Large intestine (tissue), 3 donors: ENCODE data around the gene ACER2. TPM values are rescaled to one million over a fixed set of nuclear protein-coding genes. Genes with fewer than 3 reads are reported as not detected.
"Not testable (repeated sequence)": the region's sequence is repeated elsewhere in the genome, so short reads cannot be mapped to it uniquely, and the experiment has no call there.

ENCODE experiments used
- DNase-seq, 2 donors: peaks; one replicate each; pipeline versions ENCODE4 v3.0.0 to v3.0.0-alpha.2; 2013
- H3K27ac ChIP-seq: one replicate; pipeline ENCODE4 v1.5.1; 2013; ENCODE audit warnings: low read length
- H3K27me3 ChIP-seq: 2 replicates; pipeline ENCODE4 v1.6.1; 2013; ENCODE audit warnings: low read length; ENCODE audit not compliant: control insufficient read depth, insufficient read depth
- H3K36me3 ChIP-seq: 2 replicates; pipeline ENCODE4 v1.6.1; 2013; ENCODE audit warnings: low read length; ENCODE audit not compliant: control insufficient read depth, insufficient read depth
- H3K4me1 ChIP-seq: one replicate; pipeline ENCODE4 v1.6.1; 2013; ENCODE audit warnings: low read length; ENCODE audit not compliant: control insufficient read depth, insufficient read depth
- H3K4me3 ChIP-seq: one replicate; pipeline ENCODE4 v1.5.1; 2013; ENCODE audit warnings: low read length
- H3K9me3 ChIP-seq: one replicate; pipeline ENCODE4 v1.6.1; 2013; ENCODE audit warnings: mild to moderate bottlenecking, low read depth, low read length, moderate library complexity; ENCODE audit not compliant: control insufficient read depth
- WGBS: methylation state at CpG from one replicate; pipeline ENCODE4 v1.1.5; 2013; ENCODE audit warnings: low lambda C conversion rate; ENCODE audit not compliant: insufficient coverage; 5-methylcytosine and 5-hydroxymethylcytosine counted together
- polyA plus RNA-seq: library from polyadenylated mRNA; unstranded; fragments of 120-200 nt; gene quantifications from one replicate; pipeline ENCODE4 v1.2.1, GENCODE V29; 2013

ACER2 gene
- polyA plus RNA-seq, 1 donor = 3.5 TPM

DNA sequence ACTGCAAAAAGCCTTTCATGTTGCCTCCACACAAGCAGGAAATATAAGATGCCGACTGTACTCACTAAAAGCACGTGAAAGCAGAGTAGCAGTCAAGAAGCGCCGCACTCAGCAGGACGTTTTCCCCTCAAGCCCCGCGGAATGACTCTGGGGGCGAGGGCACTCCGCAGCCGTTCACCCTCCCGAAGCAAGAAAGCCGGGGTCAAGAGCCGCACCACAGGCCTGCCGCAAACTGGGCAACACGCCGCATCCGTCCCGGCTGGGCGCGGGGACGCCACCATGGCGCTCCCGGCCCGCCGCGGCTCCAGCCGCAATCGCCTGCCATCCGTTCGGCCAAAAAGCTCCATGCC, 29.1 kb upstream of the ACER2 start:
- Histone ChIP-seq H3K36me3 (peaks cover 41% of the 10 kb centered on the region), H3K4me3 (peak overlapping the region; percentile 62), H3K27me3 (no peaks in the 10 kb centered on the region), H3K9me3 (no peaks in the 10 kb centered on the region), H3K27ac (peak overlapping the region; percentile 72), H3K4me1 (peaks cover 3% of the 10 kb centered on the region)
- no peak for DNase-seq
- no CpG with 5 or more reads among the region's 30 CpGs for WGBS

GRCh38 chr9:19380826-19381075, 28.1 kb upstream of the ACER2 start:
- H3K4me1 ChIP-seq = peaks cover 3% of the 10 kb centered on the region
- no peaks in the 10 kb centered on the region for H3K9me3 ChIP-seq
- H3K36me3 ChIP-seq = peaks cover 31% of the 10 kb centered on the region
- WGBS = 50% methylated on average over 2 of the region's 6 CpGs
- peak overlapping the region; percentile 72 for H3K27ac ChIP-seq
- H3K27me3 ChIP-seq = no peaks in the 10 kb centered on the region
- peak overlapping the region; percentile 62 for H3K4me3 ChIP-seq
- DNase-seq = no peak

DNA sequence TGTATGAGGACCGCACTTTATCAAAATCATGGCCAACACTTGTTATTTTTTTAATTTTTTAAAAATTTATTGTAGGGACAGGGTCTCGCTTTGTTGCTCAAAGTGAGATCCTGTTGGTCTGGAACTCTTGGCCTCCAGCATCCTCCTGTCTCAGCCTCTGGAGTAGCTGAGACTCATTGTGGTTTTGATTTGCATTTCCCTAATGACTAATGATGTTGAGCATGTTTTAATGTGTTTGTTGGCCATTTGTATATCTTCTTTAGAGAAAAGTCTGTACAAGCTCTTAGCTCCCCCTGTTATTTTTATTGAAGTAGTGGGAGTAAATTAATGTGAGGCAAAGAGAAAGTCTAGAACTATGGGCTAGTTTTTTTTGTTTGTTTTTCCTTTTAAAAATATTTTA, 27.2 kb upstream of the ACER2 start:
- DNase-seq = no peak
- Histone ChIP-seq H3K9me3 (no peaks in the 10 kb centered on the region), H3K27ac (no peak overlapping the region), H3K36me3 (peaks cover 24% of the 10 kb centered on the region), H3K4me3 (no peak overlapping the region), H3K4me1 (peaks cover 3% of the 10 kb centered on the region), H3K27me3 (no peaks in the 10 kb centered on the region)
- WGBS = no CpG with 5 or more reads among the region's 2 CpGs

GRCh38 chr9:19385212-19385611, 23.6 kb upstream of the ACER2 start:
- H3K27me3 ChIP-seq, H3K36me3 ChIP-seq, H3K27ac ChIP-seq, H3K4me1 ChIP-seq, H3K4me3 ChIP-seq, H3K9me3 ChIP-seq, DNase-seq: not testable (repeated sequence)
- WGBS = no CpG with 5 or more reads among the region's 14 CpGs

DNA sequence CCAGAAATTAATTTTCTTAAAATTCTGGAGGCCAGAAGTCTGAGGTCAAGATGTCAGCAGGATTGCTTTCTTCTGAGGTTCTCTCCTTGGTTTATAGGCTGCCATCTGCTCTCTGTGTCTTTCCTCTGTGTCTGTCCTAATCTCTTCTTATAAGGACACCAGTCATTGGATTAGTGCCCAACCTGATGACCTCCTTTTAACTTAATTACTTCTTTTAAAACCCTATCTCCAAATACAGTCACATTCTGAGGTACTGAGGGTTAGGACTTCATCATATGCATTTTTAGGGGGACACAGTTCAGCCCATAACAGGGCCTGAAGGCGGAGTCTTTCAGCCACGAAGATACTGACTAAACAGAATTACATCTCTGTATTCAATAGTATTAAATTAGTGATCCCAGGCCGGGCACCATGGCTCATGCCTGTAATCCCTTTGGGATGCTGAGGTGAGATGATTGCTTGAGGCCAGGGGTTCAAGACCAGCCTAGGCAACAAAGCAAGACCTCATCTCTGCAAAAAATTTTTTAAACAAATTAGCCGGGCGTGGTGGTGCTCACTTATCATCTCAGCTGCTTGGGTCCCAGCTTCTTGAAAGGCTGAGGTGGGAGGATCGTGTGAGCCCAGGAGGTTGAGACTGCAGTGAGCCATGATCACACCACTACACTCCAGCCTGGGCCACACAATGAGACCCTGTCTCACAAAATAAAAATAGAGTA, 22.9 kb upstream of the ACER2 start:
- Histone ChIP-seq H3K9me3 (no peaks in the 10 kb centered on the region), H3K27me3 (no peaks in the 10 kb centered on the region), H3K4me3 (no peak overlapping the region), H3K4me1 (no peaks in the 10 kb centered on the region), H3K27ac (no peak overlapping the region), H3K36me3 (no peaks in the 10 kb centered on the region)
- no peak for DNase-seq
- no CpG with 5 or more reads among the region's 6 CpGs for WGBS

DNA sequence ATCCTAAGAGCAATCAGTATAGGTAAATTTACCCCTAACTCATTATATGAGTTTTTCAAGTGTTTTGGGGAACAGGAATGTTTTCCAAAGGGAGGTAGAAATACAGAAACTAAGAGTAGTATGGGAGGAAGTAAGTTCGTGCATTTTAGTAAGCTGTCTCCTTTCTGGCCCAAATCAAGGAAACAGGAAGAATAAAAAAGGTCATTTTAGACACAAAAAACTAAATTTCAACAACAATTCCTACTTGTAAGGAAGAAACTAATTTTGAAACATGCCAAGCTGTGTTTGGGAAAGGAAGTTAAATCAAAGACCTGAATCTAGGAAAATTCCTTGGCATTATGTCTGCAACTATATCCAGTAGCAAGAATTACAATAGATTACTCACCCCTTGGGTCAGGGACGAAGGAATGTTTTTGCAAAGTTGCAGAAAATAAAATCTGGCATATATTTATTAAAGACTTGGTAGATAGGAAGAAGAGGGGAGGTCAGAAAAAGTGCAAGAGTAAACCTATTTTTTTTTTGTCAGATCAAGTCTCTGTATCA, 22.2 kb upstream of the ACER2 start:
- Histone ChIP-seq H3K27me3 (no peaks in the 10 kb centered on the region), H3K27ac (no peak overlapping the region), H3K4me1 (no peaks in the 10 kb centered on the region), H3K36me3 (no peaks in the 10 kb centered on the region), H3K4me3 (no peak overlapping the region), H3K9me3 (no peaks in the 10 kb centered on the region)
- 80% methylated on average over 1 of the region's 2 CpGs for WGBS
- no peak for DNase-seq

DNA sequence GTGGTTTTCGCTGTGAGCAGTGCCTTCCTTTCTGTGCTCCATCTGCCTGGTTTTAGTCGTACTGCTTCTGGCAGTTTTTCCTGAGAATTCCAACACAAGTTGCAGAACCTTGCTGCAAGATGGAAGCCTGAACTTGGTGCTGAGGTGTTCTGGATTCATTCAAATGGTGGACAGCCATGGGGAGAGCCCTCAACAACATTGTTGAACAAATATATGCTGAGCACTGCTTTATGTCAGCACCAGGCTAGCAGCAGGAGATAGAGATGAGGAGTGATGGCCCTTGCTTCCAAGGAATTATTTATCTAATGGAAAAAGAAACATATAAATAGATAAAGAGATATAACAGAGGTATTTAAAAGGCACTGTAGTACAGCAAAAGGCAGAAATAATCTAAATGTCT, 21.5 kb upstream of the ACER2 start:
- no peak for DNase-seq
- Histone ChIP-seq H3K27me3 (no peaks in the 10 kb centered on the region), H3K27ac (no peak overlapping the region), H3K36me3 (no peaks in the 10 kb centered on the region), H3K4me1 (no peaks in the 10 kb centered on the region), H3K9me3 (no peaks in the 10 kb centered on the region), H3K4me3 (no peak overlapping the region)
- 60% methylated on average over 1 of the region's 2 CpGs for WGBS

DNA sequence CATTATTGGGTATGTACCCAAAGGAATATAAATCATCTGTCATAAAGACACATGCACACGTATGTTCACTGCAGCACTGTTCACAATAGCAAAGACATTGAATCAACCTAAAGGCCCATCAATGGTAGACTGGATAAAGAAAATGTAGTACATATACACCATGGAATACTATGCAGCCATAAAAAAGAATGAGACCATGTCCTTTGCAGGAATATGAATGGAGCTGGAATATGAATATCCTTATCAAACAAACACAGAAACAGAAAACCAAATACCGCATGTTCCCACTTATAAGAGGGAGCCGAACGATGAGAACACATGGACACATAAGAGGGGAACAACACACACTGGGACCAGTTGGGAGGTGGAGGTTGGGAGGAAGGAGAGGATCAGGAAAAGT, 19.3 kb upstream of the ACER2 start:
- H3K4me1 ChIP-seq, H3K27ac ChIP-seq, H3K9me3 ChIP-seq, H3K4me3 ChIP-seq, H3K27me3 ChIP-seq, H3K36me3 ChIP-seq, DNase-seq: not testable (repeated sequence)
- 100% methylated on average over 1 of the region's 4 CpGs for WGBS

GRCh38 chr9:19397845-19398244, 11.0 kb upstream of the ACER2 start:
- no peaks in the 10 kb centered on the region for H3K27me3 ChIP-seq
- peak; percentile 69 to 80 for DNase-seq
- no CpG with 5 or more reads among the region's 1 CpG for WGBS
- peak overlapping the region; percentile 55 for H3K27ac ChIP-seq
- peaks cover 3% of the 10 kb centered on the region for H3K9me3 ChIP-seq
- no peaks in the 10 kb centered on the region for H3K36me3 ChIP-seq
- no peak overlapping the region for H3K4me3 ChIP-seq
- peaks cover 5% of the 10 kb centered on the region for H3K4me1 ChIP-seq

DNA sequence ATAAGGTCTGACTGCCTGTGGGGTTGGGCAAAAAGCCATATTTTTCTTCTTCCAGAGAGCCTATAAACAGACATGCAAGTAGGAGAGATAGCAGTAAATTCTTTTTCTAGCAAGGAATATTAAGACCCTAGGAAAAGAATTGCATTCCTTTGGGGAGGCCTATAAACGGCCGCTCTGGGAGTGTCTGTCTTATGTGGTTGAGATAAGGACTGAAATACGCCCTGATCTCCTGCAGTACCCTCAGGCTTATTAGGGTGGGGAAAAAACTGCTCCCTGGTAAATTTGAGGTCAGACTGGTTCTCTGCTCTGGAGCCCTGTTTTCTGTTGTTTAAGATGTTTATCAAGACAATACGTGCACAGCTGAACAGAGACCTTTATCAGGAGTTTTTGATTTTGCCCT, 5.6 kb upstream of the ACER2 start:
- not testable (repeated sequence) for H3K4me3 ChIP-seq, H3K4me1 ChIP-seq, H3K27ac ChIP-seq, H3K27me3 ChIP-seq, H3K9me3 ChIP-seq, DNase-seq, H3K36me3 ChIP-seq
- no CpG with 5 or more reads among the region's 4 CpGs for WGBS
